ENCODE results near the gene DUSP8.
"Not testable (repeated sequence)": the region's sequence is repeated elsewhere in the genome, so short reads cannot be mapped to it uniquely, and the experiment has no call there.

The DUSP8 gene

GRCh38 chr11:1511937-1512496 is 60.1 kb downstream of the DUSP8 start:
- no peak for DNase-seq

- no peak for DNase-seq
These were observed 61.1 kb downstream of the DUSP8 start for GRCh38 chr11:1510928-1511327.

GRCh38 chr11:1510351-1510750 is 61.7 kb downstream of the DUSP8 start:
- not testable (repeated sequence) for DNase-seq

- no peak for DNase-seq
These were observed 62.3 kb downstream of the DUSP8 start for GRCh38 chr11:1509626-1510255.

GRCh38 chr11:1508986-1509385 is 63.1 kb downstream of the DUSP8 start:
- DNase-seq, result no peak

- no peak for DNase-seq
These were observed 63.6 kb downstream of the DUSP8 start for GRCh38 chr11:1508491-1508891.

- DNase-seq, result no peak
These were observed 64.5 kb downstream of the DUSP8 start for GRCh38 chr11:1507381-1508140.

GRCh38 chr11:1506981-1507380 is 65.1 kb downstream of the DUSP8 start:
- no peak for DNase-seq

GRCh38 chr11:1505480-1505879 is 66.6 kb downstream of the DUSP8 start:
- DNase-seq, result no peak

- DNase-seq, result no peak
These were observed 67.3 kb downstream of the DUSP8 start for GRCh38 chr11:1504581-1505290.

- no peak for DNase-seq
These were observed 67.9 kb downstream of the DUSP8 start for GRCh38 chr11:1504138-1504537.
